Fibroblast of pulmonary artery (primary cell): Measurements from ENCODE around the gene PHC2.

Source experiments
- DNase-seq: peaks from one replicate; pipeline ENCODE4 v3.0.0-alpha.2; 2010; ENCODE audit warnings: low read depth
- H3K4me3 ChIP-seq: replicated peaks from 2 replicates; pipeline ENCODE4 v1.5.1; 2011; ENCODE audit warnings: low read depth, mild to moderate bottlenecking, control low read depth, low read length, moderate library complexity
- TF ChIP-seq, protein P1 (sequence below): IDR thresholded peaks from 2 replicates; pipeline ENCODE4 v1.5.1; 2011; ENCODE audit warnings: mild to moderate bottlenecking, control low read depth, low read length, inconsistent platforms; ENCODE audit errors: missing control alignments

The PHC2 gene

DNA sequence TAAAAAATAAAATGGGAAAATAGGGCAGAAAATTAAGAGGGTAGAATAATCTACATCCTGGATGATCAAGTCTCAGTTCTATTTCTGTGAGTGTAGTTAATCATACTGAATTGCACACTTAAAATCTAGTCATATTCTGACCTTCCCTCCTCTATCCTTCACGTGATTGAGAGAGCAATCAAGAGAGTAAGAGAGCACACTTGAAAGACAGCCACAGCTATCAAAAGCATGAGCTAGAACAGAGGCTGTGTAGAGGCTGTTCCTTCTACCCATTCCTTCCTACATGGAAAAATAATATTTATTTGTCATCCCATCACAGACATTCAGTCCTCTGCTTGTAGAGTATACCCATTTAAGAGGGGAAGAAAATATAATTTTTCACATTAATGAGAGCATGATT lies 52.4 kb downstream of the PHC2 start:
- DNase-seq, result no peak
- no peak overlapping the region for H3K4me3 ChIP-seq
- TF ChIP-seq, protein P1, sequence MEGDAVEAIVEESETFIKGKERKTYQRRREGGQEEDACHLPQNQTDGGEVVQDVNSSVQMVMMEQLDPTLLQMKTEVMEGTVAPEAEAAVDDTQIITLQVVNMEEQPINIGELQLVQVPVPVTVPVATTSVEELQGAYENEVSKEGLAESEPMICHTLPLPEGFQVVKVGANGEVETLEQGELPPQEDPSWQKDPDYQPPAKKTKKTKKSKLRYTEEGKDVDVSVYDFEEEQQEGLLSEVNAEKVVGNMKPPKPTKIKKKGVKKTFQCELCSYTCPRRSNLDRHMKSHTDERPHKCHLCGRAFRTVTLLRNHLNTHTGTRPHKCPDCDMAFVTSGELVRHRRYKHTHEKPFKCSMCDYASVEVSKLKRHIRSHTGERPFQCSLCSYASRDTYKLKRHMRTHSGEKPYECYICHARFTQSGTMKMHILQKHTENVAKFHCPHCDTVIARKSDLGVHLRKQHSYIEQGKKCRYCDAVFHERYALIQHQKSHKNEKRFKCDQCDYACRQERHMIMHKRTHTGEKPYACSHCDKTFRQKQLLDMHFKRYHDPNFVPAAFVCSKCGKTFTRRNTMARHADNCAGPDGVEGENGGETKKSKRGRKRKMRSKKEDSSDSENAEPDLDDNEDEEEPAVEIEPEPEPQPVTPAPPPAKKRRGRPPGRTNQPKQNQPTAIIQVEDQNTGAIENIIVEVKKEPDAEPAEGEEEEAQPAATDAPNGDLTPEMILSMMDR, result no peak

- no peak overlapping the region for H3K4me3 ChIP-seq
- DNase-seq, result no peak
- TF ChIP-seq, protein P1, result no peak
Measured at GRCh38 chr1:33377756-33378155, 53.1 kb downstream of the PHC2 start.

- TF ChIP-seq, protein P1, result no peak
- no peak overlapping the region for H3K4me3 ChIP-seq
- no peak for DNase-seq
Measured at GRCh38 chr1:33377013-33377412, 53.9 kb downstream of the PHC2 start.

GRCh38 chr1:33375316-33375715 lies 55.6 kb downstream of the PHC2 start:
- TF ChIP-seq, protein P1, result no peak
- DNase-seq, result no peak
- H3K4me3 ChIP-seq, result no peak overlapping the region

GRCh38 chr1:33374336-33375105 lies 56.4 kb downstream of the PHC2 start:
- TF ChIP-seq, protein P1, result no peak
- peak; percentile 44 for DNase-seq

GRCh38 chr1:33373606-33374005 lies 57.3 kb downstream of the PHC2 start:
- DNase-seq, result no peak

More at GRCh38 chr1:33374336-33375105, 56.4 kb downstream of the PHC2 start:
- no peak overlapping the region for H3K4me3 ChIP-seq

More at GRCh38 chr1:33373606-33374005, 57.3 kb downstream of the PHC2 start:
- TF ChIP-seq, protein P1, result no peak
- no peak overlapping the region for H3K4me3 ChIP-seq
